Loucy (cell line): ENCODE measurements around the gene STX18.

Experiments
- H2AFZ ChIP-seq: fragments of 200-600 bp; sonication (generic); 2 replicates; pipeline ENCODE4 v1.6.0; 2016; ENCODE audit warnings: antibody characterized with exemption, mild to moderate bottlenecking, low read length, moderate library complexity
- H3F3A ChIP-seq: fragments of 200-600 bp; 2 replicates; pipeline ENCODE4 v1.6.0; 2016; ENCODE audit warnings: antibody characterized with exemption, low read depth, mild to moderate bottlenecking
- H3K27me3 ChIP-seq: fragments of 200-600 bp; sonication (generic); 2 replicates; pipeline ENCODE4 v1.6.1; 2014; ENCODE audit warnings: low read length, mild to moderate bottlenecking; ENCODE audit not compliant: insufficient read depth, poor library complexity, severe bottlenecking
- H3K36me3 ChIP-seq: fragments of 200-600 bp; sonication (generic); 2 replicates; pipeline ENCODE4 v1.6.1; 2016; ENCODE audit warnings: low read length; ENCODE audit not compliant: insufficient read depth
- H3K4me1 ChIP-seq: fragments of 200-600 bp; sonication (generic); 2 replicates; pipeline ENCODE4 v1.5.1; 2014; ENCODE audit warnings: low read length, mild to moderate bottlenecking; ENCODE audit not compliant: insufficient read depth, poor library complexity, severe bottlenecking
- H3K4me2 ChIP-seq: fragments of 200-600 bp; sonication (generic); 2 replicates; pipeline ENCODE4 v1.6.0; 2014; ENCODE audit warnings: antibody characterized with exemption, low read length, low read depth, mild to moderate bottlenecking; ENCODE audit not compliant: poor library complexity, severe bottlenecking
- H3K4me3 ChIP-seq: fragments of 200-600 bp; sonication (generic); 2 replicates; pipeline ENCODE4 v1.5.1; 2014; ENCODE audit warnings: low read length, mild to moderate bottlenecking, mixed read lengths; ENCODE audit not compliant: poor library complexity, severe bottlenecking
- H3K79me2 ChIP-seq: fragments of 200-600 bp; sonication (generic); 2 replicates; pipeline ENCODE4 v1.6.1; 2014; ENCODE audit warnings: low read length; ENCODE audit not compliant: insufficient read depth
- H3K9ac ChIP-seq: fragments of 200-600 bp; sonication (generic); 2 replicates; pipeline ENCODE4 v1.6.0; 2014; ENCODE audit warnings: mild to moderate bottlenecking, low read depth, low read length, moderate library complexity; ENCODE audit not compliant: poor library complexity, severe bottlenecking
- H3K9me2 ChIP-seq: fragments of 200-600 bp; sonication (generic); replicated peaks from 2 replicates; pipeline ENCODE4 v1.6.1; 2016; ENCODE audit warnings: low read depth, low read length, mixed read lengths
- H3K9me3 ChIP-seq: fragments of 200-600 bp; sonication (generic); 2 replicates; pipeline ENCODE4 v1.6.1; 2014; ENCODE audit warnings: mild to moderate bottlenecking, antibody characterized with exemption, low read length, low read depth; ENCODE audit not compliant: insufficient read depth
- H4K20me1 ChIP-seq: fragments of 200-600 bp; sonication (generic); 2 replicates; pipeline ENCODE4 v1.6.0; 2014; ENCODE audit warnings: antibody characterized with exemption, low read length, mild to moderate bottlenecking; ENCODE audit not compliant: insufficient read depth, poor library complexity, severe bottlenecking
- EZH2phosphoT487 ChIP-seq: fragments of 200-600 bp; IDR thresholded peaks from 2 replicates; pipeline ENCODE4 v1.6.1; 2018; ENCODE audit warnings: antibody characterized with exemption, mild to moderate bottlenecking, moderate library complexity, borderline replicate concordance
- TF ChIP-seq, protein P1 (sequence below): fragments of 200-600 bp; sonication (generic); conservative IDR thresholded peaks from 2 replicates; pipeline ENCODE4 v1.5.1; 2014; ENCODE audit warnings: mild to moderate bottlenecking, antibody characterized with exemption, low read length

STX18 gene

DNA sequence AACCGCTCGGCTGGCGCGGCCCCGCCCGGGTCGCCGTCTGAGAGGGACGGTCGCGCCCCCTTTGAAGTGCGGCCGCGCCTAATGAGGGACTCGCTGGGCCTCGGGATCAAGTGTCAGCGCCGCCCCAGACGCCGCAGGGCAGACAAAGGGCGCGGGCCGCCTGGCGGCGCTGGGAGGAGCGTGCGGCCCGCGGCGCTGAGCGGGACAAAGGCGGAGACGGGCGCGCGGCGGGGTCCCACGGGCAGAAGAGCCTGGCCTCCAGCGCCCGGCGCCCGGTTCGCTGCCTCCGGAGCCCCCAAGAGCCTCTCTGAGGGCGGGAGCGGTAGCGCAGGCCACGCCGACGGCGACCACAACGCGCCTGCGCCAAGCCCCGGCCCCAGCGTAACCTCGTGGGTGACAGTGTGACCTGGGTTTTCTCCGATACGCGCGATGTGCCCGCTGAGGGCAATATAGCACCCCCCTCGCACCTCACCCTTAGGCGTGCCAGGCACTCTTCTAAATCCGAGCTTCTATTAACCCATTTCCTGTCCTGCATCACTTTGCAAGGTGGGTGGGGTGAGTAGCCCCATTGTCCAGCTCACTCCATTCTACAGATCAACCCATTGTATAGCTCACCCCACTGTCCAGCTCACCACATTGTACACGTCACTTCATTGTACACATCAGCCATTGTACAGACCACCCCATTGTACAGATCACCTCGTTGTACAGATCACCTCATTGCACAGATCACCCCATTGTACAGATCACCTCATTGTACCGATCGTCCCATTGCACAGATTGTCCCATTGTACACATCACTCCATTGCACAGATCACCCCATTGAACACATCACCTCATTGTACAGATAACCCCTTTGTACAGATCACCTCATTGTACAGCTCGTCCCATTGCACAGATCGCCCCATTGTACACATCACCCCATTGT is 33.7 kb upstream of the STX18 start:
- Histone ChIP-seq H3F3A (no peaks in the 10 kb centered on the region), H3K4me3 (no peak overlapping the region), H4K20me1 (no peaks in the 10 kb centered on the region), H3K27me3 (no peaks in the 10 kb centered on the region), H3K4me1 (no peaks in the 10 kb centered on the region), H3K9ac (no peak overlapping the region), H3K4me2 (no peak overlapping the region), H2AFZ (no peak overlapping the region), H3K9me2 (no peaks in the 10 kb centered on the region), H3K79me2 (no peaks in the 10 kb centered on the region), H3K36me3 (no peaks in the 10 kb centered on the region), H3K9me3 (no peaks in the 10 kb centered on the region)
- TF ChIP-seq EZH2phosphoT487, result no peak
- TF ChIP-seq, protein P1, sequence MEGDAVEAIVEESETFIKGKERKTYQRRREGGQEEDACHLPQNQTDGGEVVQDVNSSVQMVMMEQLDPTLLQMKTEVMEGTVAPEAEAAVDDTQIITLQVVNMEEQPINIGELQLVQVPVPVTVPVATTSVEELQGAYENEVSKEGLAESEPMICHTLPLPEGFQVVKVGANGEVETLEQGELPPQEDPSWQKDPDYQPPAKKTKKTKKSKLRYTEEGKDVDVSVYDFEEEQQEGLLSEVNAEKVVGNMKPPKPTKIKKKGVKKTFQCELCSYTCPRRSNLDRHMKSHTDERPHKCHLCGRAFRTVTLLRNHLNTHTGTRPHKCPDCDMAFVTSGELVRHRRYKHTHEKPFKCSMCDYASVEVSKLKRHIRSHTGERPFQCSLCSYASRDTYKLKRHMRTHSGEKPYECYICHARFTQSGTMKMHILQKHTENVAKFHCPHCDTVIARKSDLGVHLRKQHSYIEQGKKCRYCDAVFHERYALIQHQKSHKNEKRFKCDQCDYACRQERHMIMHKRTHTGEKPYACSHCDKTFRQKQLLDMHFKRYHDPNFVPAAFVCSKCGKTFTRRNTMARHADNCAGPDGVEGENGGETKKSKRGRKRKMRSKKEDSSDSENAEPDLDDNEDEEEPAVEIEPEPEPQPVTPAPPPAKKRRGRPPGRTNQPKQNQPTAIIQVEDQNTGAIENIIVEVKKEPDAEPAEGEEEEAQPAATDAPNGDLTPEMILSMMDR, result no peak

- no peaks in the 10 kb centered on the region for H3K36me3 ChIP-seq
- no peak overlapping the region for H2AFZ ChIP-seq
- no peak overlapping the region for H3K9ac ChIP-seq
- no peaks in the 10 kb centered on the region for H3K9me2 ChIP-seq
- no peak overlapping the region for H3K4me3 ChIP-seq
- no peaks in the 10 kb centered on the region for H3F3A ChIP-seq
- no peaks in the 10 kb centered on the region for H3K9me3 ChIP-seq
- TF ChIP-seq, protein P1, result no peak
- TF ChIP-seq EZH2phosphoT487, result no peak
- no peaks in the 10 kb centered on the region for H3K79me2 ChIP-seq
- H3K4me2 ChIP-seq, result no peak overlapping the region
- no peaks in the 10 kb centered on the region for H4K20me1 ChIP-seq
- H3K4me1 ChIP-seq, result no peaks in the 10 kb centered on the region
- no peaks in the 10 kb centered on the region for H3K27me3 ChIP-seq
These were observed 32.9 kb upstream of the STX18 start for GRCh38 chr4:4574792-4575191.

- no peaks in the 10 kb centered on the region for H4K20me1 ChIP-seq
- H3K36me3 ChIP-seq, result no peaks in the 10 kb centered on the region
- no peak overlapping the region for H3K4me3 ChIP-seq
- H3K9me3 ChIP-seq, result no peaks in the 10 kb centered on the region
- H3K27me3 ChIP-seq, result no peaks in the 10 kb centered on the region
- H3K4me1 ChIP-seq, result no peaks in the 10 kb centered on the region
- no peaks in the 10 kb centered on the region for H3F3A ChIP-seq
- no peak overlapping the region for H2AFZ ChIP-seq
- no peak overlapping the region for H3K4me2 ChIP-seq
- H3K9me2 ChIP-seq, result no peaks in the 10 kb centered on the region
- no peak overlapping the region for H3K9ac ChIP-seq
- no peak for TF ChIP-seq EZH2phosphoT487
- TF ChIP-seq, protein P1, result no peak
- H3K79me2 ChIP-seq, result no peaks in the 10 kb centered on the region
These were observed 32.2 kb upstream of the STX18 start for GRCh38 chr4:4574052-4574451.
